SK-N-SH (cell line): Measurements from ENCODE around the gene ALAD.

Experiments
- CTCF ChIP-seq: fragments of 200-600 bp; sonication (generic); IDR thresholded peaks from 2 replicates; pipeline ENCODE4 v1.6.1; 2017; ENCODE audit warnings: antibody characterized with exemption, mild to moderate bottlenecking, moderate library complexity
- EP300 ChIP-seq, 2 experiments: IDR thresholded peaks; 2 replicates each; pipeline versions ENCODE4 v1.4.0 to v1.6.1; 2012; ENCODE audit warnings: borderline replicate concordance in 1 of 2, low read depth in 1 of 2, low read length in 1 of 2
- FOXJ3 ChIP-seq: sonication (generic); formaldehyde crosslinking; IDR thresholded peaks from 2 replicates; pipeline ENCODE4 v1.5.1; 2020; ENCODE audit warnings: mild to moderate bottlenecking, missing genetic modification reagents
- GABPA ChIP-seq: IDR thresholded peaks from 2 replicates; pipeline ENCODE4 v1.4.0; 2012; ENCODE audit warnings: low read depth, mild to moderate bottlenecking
- IRF3 ChIP-seq: fragments of 150-350 bp; IDR thresholded peaks from 2 replicates; pipeline ENCODE4 v1.6.1; 2016; ENCODE audit warnings: mild to moderate bottlenecking, low read depth, low read length
- JUND ChIP-seq: IDR thresholded peaks from 2 replicates; pipeline ENCODE4 v1.4.0; 2012
- MAX ChIP-seq: IDR thresholded peaks from 2 replicates; pipeline ENCODE4 v1.4.0; 2012; ENCODE audit warnings: low read depth
- MEF2A ChIP-seq: IDR thresholded peaks from 2 replicates; pipeline ENCODE4 v1.4.0; 2012; ENCODE audit warnings: low read depth, borderline replicate concordance
- MXI1 ChIP-seq: IDR thresholded peaks from 2 replicates; pipeline ENCODE4 v1.6.1; 2012; ENCODE audit warnings: mild to moderate bottlenecking, low read depth, low read length, improper control_type of control experiment
- POLR2AphosphoS5 ChIP-seq: IDR thresholded peaks from 2 replicates; pipeline ENCODE4 v1.6.1; 2012; ENCODE audit warnings: low read depth, low read length
- RAD21 ChIP-seq: IDR thresholded peaks from 2 replicates; pipeline ENCODE4 v1.6.1; 2012; ENCODE audit warnings: mild to moderate bottlenecking, low read length
- RCOR1 ChIP-seq: fragments of 150-350 bp; IDR thresholded peaks from 2 replicates; pipeline ENCODE4 v1.6.1; 2017; ENCODE audit warnings: antibody characterized with exemption, low read length
- RFX5 ChIP-seq: IDR thresholded peaks from 2 replicates; pipeline ENCODE4 v1.6.1; 2012; ENCODE audit warnings: mild to moderate bottlenecking, improper control_type of control experiment, low read length
- YY1 ChIP-seq: IDR thresholded peaks from 2 replicates; pipeline ENCODE4 v1.4.0; 2012; ENCODE audit warnings: low read depth, mild to moderate bottlenecking

GRCh38 chr9:113345671-113346070 lies 55.4 kb downstream of the ALAD start:
- no peak for TF ChIP-seq YY1
- TF ChIP-seq POLR2AphosphoS5 = no peak
- TF ChIP-seq CTCF = no peak
- no peak for TF ChIP-seq EP300 (IDR thresholded peaks at IDR 0.05; ENCODE audit: borderline replicate concordance in 1 of 2, low read depth in 1 of 2, low read length in 1 of 2)
- no peak for TF ChIP-seq RAD21
- no peak for TF ChIP-seq JUND
- TF ChIP-seq MEF2A = no peak
- no peak for TF ChIP-seq IRF3
- no peak for TF ChIP-seq MXI1
- no peak for TF ChIP-seq GABPA
- no peak for TF ChIP-seq RFX5
- no peak for TF ChIP-seq MAX
- TF ChIP-seq RCOR1 = no peak
- TF ChIP-seq FOXJ3 = no peak
